Measurements from ENCODE around the gene MAOA. TPM values are rescaled to one million over a fixed set of nuclear protein-coding genes. Genes with fewer than 3 reads are reported as not detected.
"Not testable (repeated sequence)": the region's sequence is repeated elsewhere in the genome, so short reads cannot be mapped to it uniquely, and the experiment has no call there.

The MAOA gene
- total RNA-seq, 2 experiments from 2014 or later, result 0.26 to 0.27 TPM

DNA sequence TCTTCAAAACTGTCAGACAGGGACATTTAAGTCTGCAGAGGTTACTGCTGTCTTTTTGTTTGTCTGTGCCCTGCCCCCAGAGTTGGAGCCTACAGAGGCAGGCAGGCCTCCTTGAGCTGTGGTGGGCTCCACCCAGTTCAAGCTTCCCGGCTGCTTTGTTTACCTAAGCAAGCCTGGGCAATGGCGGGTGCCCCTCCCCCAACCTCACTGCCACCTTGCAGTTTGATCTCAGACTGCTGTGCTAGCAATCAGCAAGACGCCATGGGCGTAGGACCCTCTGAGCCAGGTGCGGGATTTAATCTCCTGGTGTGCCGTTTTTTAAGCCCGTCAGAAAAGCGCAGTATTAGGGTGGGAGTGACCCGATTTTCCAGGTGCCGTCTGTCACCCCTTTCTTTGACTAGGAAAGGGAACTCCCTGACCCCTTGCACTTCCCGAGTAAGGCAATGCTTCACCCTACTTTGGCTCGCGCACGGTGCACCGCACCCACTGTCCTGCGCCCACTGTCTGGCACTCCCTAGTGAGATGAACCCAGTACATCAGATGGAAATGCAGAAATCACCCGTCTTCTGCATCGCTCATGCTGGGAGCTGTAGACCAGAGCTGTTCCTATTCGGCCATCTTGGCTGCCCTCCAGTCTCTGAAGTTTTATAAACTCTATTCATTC is 20.0 kb downstream of the MAOA start:
- H3K4me3 Mint-ChIP-seq; CTCF ChIA-PET; H3K27ac Mint-ChIP-seq; H3K9me3 Mint-ChIP-seq; DNase-seq; H3K36me3 Mint-ChIP-seq (ENCODE audit: low read depth); intact Hi-C loops (cut with micrococcal nuclease); H3K4me1 Mint-ChIP-seq (ENCODE audit: low read depth); H3K27me3 Mint-ChIP-seq (ENCODE audit: low read depth): not testable (repeated sequence)

DNA sequence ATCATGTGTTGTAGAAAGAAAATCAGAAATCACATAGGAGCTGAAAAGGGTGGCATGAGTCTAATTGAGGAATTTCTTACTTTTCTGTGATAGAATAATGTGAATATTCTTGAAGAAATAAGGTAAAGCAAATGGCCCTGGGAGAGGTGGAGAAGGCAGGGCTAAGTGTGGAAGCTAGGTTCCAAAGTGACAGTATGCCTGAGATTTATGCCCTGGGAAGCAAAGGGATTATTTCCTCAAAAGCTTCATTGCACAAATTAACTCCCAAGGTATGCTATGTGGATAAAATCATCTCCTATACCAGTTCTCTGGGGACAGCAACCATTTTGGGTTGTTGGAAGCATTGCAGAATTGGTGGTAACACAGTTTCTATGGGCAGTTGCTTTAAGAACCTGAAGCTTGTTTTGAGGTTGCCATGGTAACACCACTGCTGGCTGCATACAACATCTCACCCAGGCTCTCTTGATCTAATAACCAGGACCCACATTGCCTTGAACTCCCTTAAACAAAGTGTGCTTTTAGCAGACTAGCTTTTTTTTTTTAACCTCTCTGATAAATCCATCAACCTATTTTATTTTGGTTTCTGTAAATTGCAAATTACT is 21.0 kb downstream of the MAOA start:
- CTCF ChIA-PET, result interaction anchor here (0.6 kb wide), 1 partner anchor 460 kb away, joined by 3 read pairs; no protein-coding TSS in a partner anchor
- intact Hi-C loops (cut with micrococcal nuclease), result no loop called here
- Mint-ChIP-seq H3K27ac (no peak overlapping the region), H3K9me3 (no peaks in the 10 kb centered on the region), H3K4me3 (no peak overlapping the region), H3K36me3 (ENCODE audit: low read depth) (no peaks in the 10 kb centered on the region), H3K27me3 (ENCODE audit: low read depth) (no peaks in the 10 kb centered on the region), H3K4me1 (ENCODE audit: low read depth) (no peaks in the 10 kb centered on the region)
- no peak for DNase-seq

DNA sequence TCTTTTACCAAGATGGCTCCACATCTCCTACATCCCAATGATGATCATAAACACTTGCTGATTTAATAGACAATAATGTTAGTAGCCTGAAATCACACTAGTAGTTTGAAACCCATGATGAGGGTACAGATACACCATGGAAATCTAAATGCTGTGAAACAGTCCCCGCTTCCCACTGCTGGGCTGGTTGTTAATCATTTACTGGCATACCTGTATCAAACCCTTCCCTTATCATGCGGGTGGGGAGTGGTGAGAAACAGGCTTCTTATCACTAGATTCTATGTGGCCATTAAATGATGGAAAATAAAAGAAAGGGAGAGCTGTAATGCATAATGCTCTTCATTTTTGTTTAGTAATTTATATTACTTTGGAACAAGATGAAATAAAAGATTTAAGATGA is 21.9 kb downstream of the MAOA start:
- intact Hi-C loops (cut with micrococcal nuclease), result no loop called here
- CTCF ChIA-PET, result no interaction called here
- no peak overlapping the region for H3K27ac Mint-ChIP-seq

DNA sequence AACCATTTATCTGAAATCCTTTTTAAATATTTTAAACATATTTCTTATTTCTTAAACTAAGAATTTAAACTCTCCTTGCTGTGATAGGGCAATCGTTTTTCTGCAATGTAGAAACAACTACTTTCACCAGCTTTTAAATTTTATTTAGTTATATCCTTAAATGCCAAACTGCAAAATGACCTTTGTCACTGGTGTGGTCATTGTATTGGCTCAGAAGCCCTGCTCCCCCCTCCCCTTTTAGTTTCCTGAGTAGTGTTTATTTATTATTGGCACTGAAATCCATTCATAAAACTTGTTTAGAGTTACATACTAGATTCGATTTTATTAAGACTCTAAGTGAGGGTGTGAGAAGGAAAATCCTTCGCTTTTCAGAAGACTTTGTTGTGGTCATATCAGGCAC is 23.0 kb downstream of the MAOA start:
- CTCF ChIA-PET, result no interaction called here
- no peak for DNase-seq
- Mint-ChIP-seq H3K4me1 (ENCODE audit: low read depth) (no peaks in the 10 kb centered on the region), H3K9me3 (no peaks in the 10 kb centered on the region), H3K27me3 (ENCODE audit: low read depth) (no peaks in the 10 kb centered on the region), H3K4me3 (no peak overlapping the region), H3K27ac (no peak overlapping the region), H3K36me3 (ENCODE audit: low read depth) (no peaks in the 10 kb centered on the region)
- intact Hi-C loops (cut with micrococcal nuclease), result no loop called here

More for the DNA sequence above, 21.9 kb downstream of the MAOA start:
- no peak for DNase-seq
- Mint-ChIP-seq H3K4me3 (no peak overlapping the region), H3K9me3 (no peaks in the 10 kb centered on the region), H3K27me3 (ENCODE audit: low read depth) (no peaks in the 10 kb centered on the region), H3K4me1 (ENCODE audit: low read depth) (no peaks in the 10 kb centered on the region), H3K36me3 (ENCODE audit: low read depth) (no peaks in the 10 kb centered on the region)

DNA sequence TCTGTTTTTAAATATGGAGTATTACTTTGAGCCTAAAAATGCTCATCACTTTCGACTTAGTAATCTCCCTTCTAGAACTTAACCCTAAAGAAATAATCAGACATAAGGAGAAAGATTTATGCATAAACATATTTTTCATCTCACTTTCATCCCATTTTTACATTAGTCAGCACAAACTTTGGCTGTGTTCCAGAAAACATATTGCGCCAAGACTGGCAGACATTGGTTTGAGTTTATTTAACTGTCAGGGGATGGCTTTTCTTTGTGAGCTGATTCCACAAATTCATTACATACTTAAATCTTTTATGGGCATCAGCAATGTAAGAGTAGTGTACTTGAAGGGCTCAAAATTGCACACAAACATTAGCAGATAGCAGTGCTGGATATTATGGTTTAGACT is 23.7 kb downstream of the MAOA start:
- DNase-seq, result no peak
- CTCF ChIA-PET, result no interaction called here
- intact Hi-C loops (cut with micrococcal nuclease), result no loop called here
- H3K27ac Mint-ChIP-seq, result no peak overlapping the region
- H3K36me3 Mint-ChIP-seq (ENCODE audit: low read depth), result no peaks in the 10 kb centered on the region
- H3K9me3 Mint-ChIP-seq, result no peaks in the 10 kb centered on the region
- H3K27me3 Mint-ChIP-seq (ENCODE audit: low read depth), result no peaks in the 10 kb centered on the region
- H3K4me3 Mint-ChIP-seq, result no peak overlapping the region
- no peaks in the 10 kb centered on the region for H3K4me1 Mint-ChIP-seq (ENCODE audit: low read depth)

DNA sequence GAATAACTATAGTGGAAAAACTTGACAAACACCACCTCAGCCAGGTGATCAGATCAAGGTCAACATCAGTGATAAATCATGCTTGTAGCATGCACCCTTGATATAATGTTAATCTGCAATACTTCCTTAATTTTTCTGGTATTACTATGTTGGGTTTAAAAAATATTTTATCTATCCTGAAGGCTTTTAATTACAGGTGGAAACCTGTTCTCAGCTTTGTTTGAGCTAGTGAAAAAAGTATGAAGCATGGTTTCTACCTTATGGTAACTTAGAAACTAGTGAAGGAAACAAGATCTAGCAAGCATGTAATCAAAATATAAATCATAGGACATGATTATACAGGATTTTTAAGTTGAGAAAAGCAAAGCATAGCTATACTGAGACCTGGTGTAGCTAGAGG is 26.6 kb downstream of the MAOA start:
- intact Hi-C loops (cut with micrococcal nuclease), result no loop called here
- H3K4me3 Mint-ChIP-seq, result no peak overlapping the region
- H3K4me1 Mint-ChIP-seq (ENCODE audit: low read depth), result no peaks in the 10 kb centered on the region
- CTCF ChIA-PET, result no interaction called here
- no peaks in the 10 kb centered on the region for H3K36me3 Mint-ChIP-seq (ENCODE audit: low read depth)
- H3K9me3 Mint-ChIP-seq, result no peaks in the 10 kb centered on the region
- H3K27ac Mint-ChIP-seq, result no peak overlapping the region
- H3K27me3 Mint-ChIP-seq (ENCODE audit: low read depth), result no peaks in the 10 kb centered on the region
- no peak for DNase-seq

DNA sequence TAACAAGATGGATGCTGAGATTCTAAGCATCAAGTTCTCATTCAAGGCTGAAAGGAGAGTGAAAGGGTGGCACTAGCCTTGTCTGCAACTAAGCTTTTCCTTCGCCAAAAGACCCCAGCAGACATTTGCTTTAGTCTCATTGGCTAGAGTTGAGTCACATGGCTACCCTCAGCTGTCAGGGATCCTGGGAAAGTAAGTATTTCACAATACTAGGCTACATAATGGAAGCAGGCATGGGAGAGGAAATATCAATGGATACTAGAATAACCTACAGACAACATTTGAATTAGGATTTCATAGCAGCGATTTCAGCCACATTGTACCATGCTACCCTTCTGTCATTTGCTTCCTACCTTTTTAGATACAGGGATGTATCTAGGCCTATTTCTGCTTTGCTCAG is 29.1 kb downstream of the MAOA start:
- no peak for DNase-seq
- intact Hi-C loops (cut with micrococcal nuclease), result no loop called here
- Mint-ChIP-seq H3K36me3 (ENCODE audit: low read depth) (no peaks in the 10 kb centered on the region), H3K9me3 (no peaks in the 10 kb centered on the region), H3K27ac (no peak overlapping the region), H3K27me3 (ENCODE audit: low read depth) (no peaks in the 10 kb centered on the region), H3K4me1 (ENCODE audit: low read depth) (no peaks in the 10 kb centered on the region), H3K4me3 (no peak overlapping the region)
- CTCF ChIA-PET, result no interaction called here

DNA sequence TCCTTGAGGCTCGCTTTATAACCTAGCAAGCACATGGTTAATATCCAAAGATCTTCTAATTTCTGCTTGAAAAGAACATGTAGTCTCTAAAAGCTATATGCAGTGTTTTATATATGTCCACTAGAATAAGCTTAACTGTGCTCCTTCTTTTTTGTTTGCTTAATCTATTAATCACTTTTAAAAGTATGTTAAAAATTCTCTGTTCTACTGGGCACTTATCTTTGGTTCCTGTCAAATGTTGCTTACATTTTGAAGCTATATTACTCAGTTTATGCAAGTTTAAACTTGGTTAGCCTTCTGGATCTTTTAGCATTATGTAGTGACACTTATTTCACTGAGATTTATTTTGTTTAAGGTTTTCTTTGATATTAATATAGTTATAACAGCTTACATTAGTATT is 32.5 kb downstream of the MAOA start:
- intact Hi-C loops (cut with micrococcal nuclease), result no loop called here
- H3K36me3 Mint-ChIP-seq (ENCODE audit: low read depth), result no peaks in the 10 kb centered on the region
- no peak overlapping the region for H3K27ac Mint-ChIP-seq
- no peaks in the 10 kb centered on the region for H3K9me3 Mint-ChIP-seq
- no peak for DNase-seq
- CTCF ChIA-PET, result no interaction called here
- H3K4me3 Mint-ChIP-seq, result no peak overlapping the region
- no peaks in the 10 kb centered on the region for H3K4me1 Mint-ChIP-seq (ENCODE audit: low read depth)
- no peaks in the 10 kb centered on the region for H3K27me3 Mint-ChIP-seq (ENCODE audit: low read depth)

DNA sequence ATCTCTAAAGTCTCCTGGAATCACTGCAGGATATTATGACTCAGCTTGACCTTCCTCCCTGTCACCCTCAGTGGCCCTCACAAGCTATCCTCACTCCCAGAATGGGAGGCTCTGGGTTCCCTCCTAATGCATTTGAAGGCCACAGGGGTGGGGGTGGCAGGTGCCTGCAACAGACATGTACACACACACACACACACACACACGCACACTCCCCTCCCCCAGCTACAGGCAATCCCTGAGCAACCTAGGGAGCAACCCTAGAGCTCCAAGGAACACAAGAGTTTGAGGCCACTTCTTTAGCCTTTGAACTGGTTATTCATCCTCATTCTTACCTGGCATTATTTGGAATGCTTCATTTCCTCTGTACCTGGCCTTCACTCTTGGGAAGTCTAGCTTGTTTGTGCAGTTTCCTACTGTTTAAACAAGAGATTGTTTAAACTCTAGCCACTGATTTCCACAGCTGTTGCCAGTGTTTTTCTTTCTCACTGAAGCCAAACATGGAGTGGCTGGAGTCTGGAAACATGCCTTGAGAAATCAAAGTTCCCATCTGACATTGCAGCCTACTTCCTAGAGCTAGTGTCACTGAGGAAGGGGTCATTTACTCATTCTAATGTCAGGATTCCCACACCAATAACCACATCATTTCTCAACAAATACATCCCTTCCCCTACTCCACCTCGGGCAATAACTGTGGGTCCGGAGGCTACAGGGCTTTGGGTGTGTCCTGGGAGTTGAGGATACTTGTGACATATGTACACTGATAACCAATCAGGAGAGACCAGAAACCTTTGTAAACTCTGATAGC is 37.7 kb downstream of the MAOA start:
- intact Hi-C loops (cut with micrococcal nuclease), result no loop called here
- H3K36me3 Mint-ChIP-seq (ENCODE audit: low read depth), result no peaks in the 10 kb centered on the region
- H3K27me3 Mint-ChIP-seq (ENCODE audit: low read depth), result no peaks in the 10 kb centered on the region
- CTCF ChIA-PET, result no interaction called here
- H3K4me1 Mint-ChIP-seq (ENCODE audit: low read depth), result no peaks in the 10 kb centered on the region
- no peaks in the 10 kb centered on the region for H3K9me3 Mint-ChIP-seq
- DNase-seq, result no peak
- H3K27ac Mint-ChIP-seq, result no peak overlapping the region
- no peak overlapping the region for H3K4me3 Mint-ChIP-seq

DNA sequence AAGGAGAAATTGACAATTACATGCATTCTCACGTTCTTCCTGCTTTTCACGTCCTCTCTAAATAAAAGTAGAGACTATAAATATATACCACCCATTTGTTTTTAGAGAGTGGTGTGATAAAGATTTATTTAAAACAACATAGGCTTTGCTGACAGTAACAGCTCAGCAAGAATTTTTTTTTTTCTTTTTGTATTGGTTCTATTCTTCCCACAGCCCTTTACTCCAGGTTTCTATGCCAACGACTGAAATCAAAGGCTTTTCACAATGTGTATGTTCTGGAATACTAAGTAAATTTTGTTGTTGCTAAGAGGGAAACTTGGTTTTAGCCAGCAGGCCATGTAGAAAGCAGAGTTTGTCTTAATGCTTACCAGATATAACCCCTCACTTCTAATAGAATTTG is 43.4 kb downstream of the MAOA start:
- Mint-ChIP-seq H3K36me3 (ENCODE audit: low read depth) (no peaks in the 10 kb centered on the region), H3K4me3 (no peak overlapping the region), H3K9me3 (no peaks in the 10 kb centered on the region), H3K27ac (no peak overlapping the region), H3K27me3 (ENCODE audit: low read depth) (no peaks in the 10 kb centered on the region), H3K4me1 (ENCODE audit: low read depth) (no peaks in the 10 kb centered on the region)
- intact Hi-C loops (cut with micrococcal nuclease), result no loop called here
- no peak for DNase-seq
- CTCF ChIA-PET, result no interaction called here

DNA sequence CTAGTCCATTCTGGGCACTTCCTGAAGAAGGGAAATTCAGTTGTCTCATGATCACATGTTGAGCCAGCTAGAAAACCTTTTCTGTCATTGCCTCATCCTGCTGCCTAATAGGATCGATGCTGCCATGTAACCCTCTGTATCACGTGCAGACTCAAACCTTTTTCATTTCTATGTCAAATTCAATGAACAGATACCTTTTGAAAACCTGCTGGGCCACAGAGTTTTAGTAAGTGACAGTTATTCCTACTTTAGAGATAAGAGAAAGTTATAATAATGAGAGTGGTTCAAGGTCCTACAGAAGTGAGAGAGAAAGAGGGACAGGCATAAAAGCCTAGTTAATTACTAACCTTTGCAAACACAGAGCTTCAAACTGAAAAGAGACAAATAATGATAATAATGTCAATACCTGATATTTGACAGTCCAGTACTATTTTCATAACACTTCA is 46.0 kb downstream of the MAOA start:
- H3K9me3 Mint-ChIP-seq, result no peaks in the 10 kb centered on the region
- no peak overlapping the region for H3K27ac Mint-ChIP-seq
- no peak for DNase-seq
- H3K27me3 Mint-ChIP-seq (ENCODE audit: low read depth), result no peaks in the 10 kb centered on the region
- intact Hi-C loops (cut with micrococcal nuclease), result no loop called here
- no peaks in the 10 kb centered on the region for H3K36me3 Mint-ChIP-seq (ENCODE audit: low read depth)
- no peaks in the 10 kb centered on the region for H3K4me1 Mint-ChIP-seq (ENCODE audit: low read depth)
- CTCF ChIA-PET, result no interaction called here
- no peak overlapping the region for H3K4me3 Mint-ChIP-seq

DNA sequence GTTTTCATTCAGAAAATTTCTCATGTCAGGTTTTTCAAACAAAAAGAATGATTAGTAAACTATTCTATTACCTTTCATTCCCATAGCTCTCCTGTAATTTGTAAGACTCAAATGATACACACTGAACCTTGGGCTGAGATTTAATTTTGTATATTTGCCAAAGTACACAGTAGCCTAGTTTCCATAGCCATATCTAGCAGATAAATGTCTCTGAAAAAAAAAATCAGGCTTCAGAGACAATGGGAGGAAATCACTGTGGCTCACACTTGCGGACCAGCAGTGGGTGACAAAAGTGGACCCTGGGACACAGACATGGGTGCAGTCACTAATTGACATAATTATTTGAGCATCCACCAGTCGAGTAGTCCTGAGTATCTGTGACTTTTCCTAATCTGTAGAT is 46.6 kb downstream of the MAOA start:
- DNase-seq, result no peak
- H3K36me3 Mint-ChIP-seq (ENCODE audit: low read depth), result no peaks in the 10 kb centered on the region
- intact Hi-C loops (cut with micrococcal nuclease), result no loop called here
- no peak overlapping the region for H3K4me3 Mint-ChIP-seq
- no peaks in the 10 kb centered on the region for H3K4me1 Mint-ChIP-seq (ENCODE audit: low read depth)
- H3K27me3 Mint-ChIP-seq (ENCODE audit: low read depth), result no peaks in the 10 kb centered on the region
- CTCF ChIA-PET, result no interaction called here
- no peaks in the 10 kb centered on the region for H3K9me3 Mint-ChIP-seq
- no peak overlapping the region for H3K27ac Mint-ChIP-seq

DNA sequence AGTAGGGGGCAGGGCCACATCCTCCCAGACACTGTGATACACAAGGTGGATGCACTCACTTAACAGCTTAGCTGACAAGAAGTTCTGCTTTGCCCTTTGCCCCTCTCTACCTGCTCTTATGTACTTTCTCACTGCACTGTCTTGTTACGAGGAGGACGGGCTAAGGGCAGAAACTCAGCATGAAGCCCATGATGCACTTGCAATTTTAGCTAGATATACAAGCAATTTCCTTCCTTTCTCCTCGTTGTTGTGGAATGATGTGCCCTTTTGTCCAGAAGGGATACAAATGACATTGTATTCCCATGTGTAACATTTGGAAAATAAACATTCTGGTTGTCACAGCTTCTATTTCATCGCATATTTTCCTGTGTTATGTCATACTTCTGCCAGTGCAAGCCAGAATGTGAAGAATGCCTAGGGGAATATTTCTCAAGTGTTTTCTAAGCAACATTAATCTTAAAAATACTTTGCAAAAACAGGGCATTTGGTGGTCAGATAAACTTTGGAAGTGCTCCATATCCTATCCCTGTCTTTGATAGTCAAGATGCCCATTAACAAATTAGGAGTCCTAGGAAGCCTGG is 47.2 kb downstream of the MAOA start:
- intact Hi-C loops (cut with micrococcal nuclease), result no loop called here
- CTCF ChIA-PET, result no interaction called here
- Mint-ChIP-seq H3K4me3 (no peak overlapping the region), H3K27ac (no peak overlapping the region), H3K27me3 (ENCODE audit: low read depth) (no peaks in the 10 kb centered on the region), H3K9me3 (no peaks in the 10 kb centered on the region), H3K4me1 (ENCODE audit: low read depth) (no peaks in the 10 kb centered on the region), H3K36me3 (ENCODE audit: low read depth) (no peaks in the 10 kb centered on the region)
- DNase-seq, result no peak

Measured in activated naive CD4-positive, alpha-beta T cell treated with anti-CD3 and anti-CD28 coated beads for 36 hours (primary cell).